HCT116 (cell line): ENCODE results near the gene HNRNPA2B1. TPM values are rescaled to one million over a fixed set of nuclear protein-coding genes. Genes with fewer than 3 reads are reported as not detected.

Source experiments
- ATAC-seq: fragments of 200-7000 bp; cut with Tn5 transposase; 2 replicates; pipeline ENCODE4 v1.9.1; 2020; ENCODE audit warnings: mild to moderate bottlenecking, moderate library complexity
- BruUV-seq: library from RNA; stranded (reverse); fragments of 400-500 nt; replicated peaks from 2 replicates; lab custom pipeline; 2021; lab: Mats Ljungman, UMichigan
- CTCF ChIA-PET: fragments of 300-600 bp; sonication (Branson Sonifier 250); formaldehyde crosslinking; loops from one replicate; lab custom pipeline; 2021; ENCODE audit warnings: antibody characterized with exemption; lab: Charles Lee
- POLR2A ChIA-PET: fragments of 300-600, 350-600 bp; sonication (Branson Sonifier 250); formaldehyde crosslinking; loops from one replicate; lab custom pipeline; 2021; ENCODE audit warnings: antibody characterized with exemption; lab: Charles Lee
- RAD21 ChIA-PET, 2 experiments: fragments of 300-600 bp; sonication (Branson Sonifier 250); formaldehyde crosslinking; loops; one replicate each; lab custom pipeline; 2023; ENCODE audit warnings: low total read pairs in 2 of 2; ENCODE audit not compliant: uncharacterized antibody in 2 of 2, unreplicated experiment in 2 of 2, low non-redundant PET in 1 of 2; lab: Charles Lee
- DNase-seq: peaks from one replicate; pipeline ENCODE4 v3.0.0-alpha.2; 2010; ENCODE audit warnings: low read depth, low spot score
- H2AFZ ChIP-seq: fragments of 200-600 bp; shearing (Covaris generic), sonication (generic); 2 replicates; pipeline ENCODE4 v1.6.1; 2017; ENCODE audit warnings: low read depth, mixed run types, mixed read lengths, antibody characterized with exemption, low read length; ENCODE audit not compliant: poor library complexity, severe bottlenecking
- H3K27ac ChIP-seq: 2 replicates; pipeline ENCODE4 v1.5.1; 2012; ENCODE audit warnings: low read depth, low read length
- H3K27me3 ChIP-seq: fragments of 200-600 bp; sonication (generic); 2 replicates; pipeline ENCODE4 v1.6.1; 2016; ENCODE audit warnings: mixed run types, low read length, mixed read lengths; ENCODE audit not compliant: insufficient read depth
- H3K36me3 ChIP-seq, 2 experiments: fragments of 200-500 bp in 1 of 2; fragments of 200-600 bp in 1 of 2; sonication (Bioruptor generic) in 1 of 2; sonication (generic) in 1 of 2; 2 replicates each; pipeline versions ENCODE4 v1.5.1 to v1.6.1; 2014 to 2016; ENCODE audit warnings: low read length in 2 of 2, inconsistent platforms in 1 of 2, mixed read lengths in 1 of 2, mixed run types in 1 of 2; ENCODE audit not compliant: insufficient read depth in 2 of 2, control insufficient read depth in 1 of 2
- H3K4me1 ChIP-seq, 2 experiments: fragments of 200-600 bp in 1 of 2; sonication (generic) in 1 of 2; 2 replicates each; pipeline versions ENCODE4 v1.5.1 to v1.6.1; 2012 to 2017; ENCODE audit warnings: low read length in 2 of 2, inconsistent platforms in 1 of 2, mild to moderate bottlenecking in 1 of 2, mixed read lengths in 1 of 2, mixed run types in 1 of 2, moderate library complexity in 1 of 2; ENCODE audit not compliant: insufficient read depth in 2 of 2, control insufficient read depth in 1 of 2
- H3K4me2 ChIP-seq: fragments of 200-600 bp; sonication (generic); 2 replicates; pipeline ENCODE4 v1.6.1; 2017; ENCODE audit warnings: mixed run types, low read length, mixed read lengths
- H3K4me3 ChIP-seq, 2 experiments: fragments of 200-600 bp in 1 of 2; sonication (generic) in 1 of 2; replicated peaks in 1 of 2; 2 replicates each; pipeline ENCODE4 v1.5.1; 2011 to 2016; ENCODE audit warnings: low read length in 2 of 2, control low read depth in 1 of 2, low read depth in 1 of 2, mild to moderate bottlenecking in 1 of 2, mixed read lengths in 1 of 2, mixed run types in 1 of 2
- H3K79me2 ChIP-seq: fragments of 200-600 bp; sonication (generic); 2 replicates; pipeline ENCODE4 v1.6.1; 2017; ENCODE audit warnings: mild to moderate bottlenecking, mixed run types, low read length, moderate library complexity, mixed read lengths; ENCODE audit not compliant: insufficient read depth
- H3K9ac ChIP-seq: fragments of 200-600 bp; sonication (generic); 2 replicates; pipeline ENCODE4 v1.6.1; 2016; ENCODE audit warnings: low read length, mixed read lengths
- H3K9me2 ChIP-seq: fragments of 200-600 bp; sonication (generic), shearing (Covaris generic); 2 replicates; pipeline ENCODE4 v1.6.1; 2017; ENCODE audit warnings: mixed run types, mild to moderate bottlenecking, moderate library complexity; ENCODE audit not compliant: insufficient read depth
- H3K9me3 ChIP-seq, 2 experiments: fragments of 200-500 bp in 1 of 2; fragments of 200-600 bp in 1 of 2; sonication (Bioruptor generic) in 1 of 2; sonication (generic) in 1 of 2; 2 replicates each; pipeline ENCODE4 v1.6.1; 2014 to 2017; ENCODE audit warnings: low read length in 2 of 2, mixed read lengths in 2 of 2, inconsistent platforms in 1 of 2, low read depth in 1 of 2, mild to moderate bottlenecking in 1 of 2, mixed run types in 1 of 2, moderate library complexity in 1 of 2; ENCODE audit not compliant: control insufficient read depth in 1 of 2, insufficient read depth in 1 of 2
- H4K20me1 ChIP-seq: fragments of 200-600 bp; sonication (generic), shearing (Covaris generic); 2 replicates; pipeline ENCODE4 v1.6.1; 2017; ENCODE audit warnings: mixed run types, mild to moderate bottlenecking, moderate library complexity; ENCODE audit not compliant: insufficient read depth
- CBX3 ChIP-seq: IDR thresholded peaks from 2 replicates; pipeline ENCODE4 v1.6.1; 2012; ENCODE audit warnings: low read depth
- CEBPB ChIP-seq: IDR thresholded peaks from 2 replicates; pipeline ENCODE4 v1.6.1; 2012; ENCODE audit warnings: low read depth
- EGR1 ChIP-seq: IDR thresholded peaks from 2 replicates; pipeline ENCODE4 v1.6.1; 2012; ENCODE audit warnings: low read depth
- ELF1 ChIP-seq: IDR thresholded peaks from 2 replicates; pipeline ENCODE4 v1.6.1; 2012; ENCODE audit warnings: low read depth, borderline replicate concordance
- EZH2 ChIP-seq: fragments of 200-600 bp; sonication (generic); IDR thresholded peaks from 2 replicates; pipeline ENCODE4 v1.6.1; 2017; ENCODE audit warnings: antibody characterized with exemption, mixed run types
- EZH2phosphoT487 ChIP-seq: fragments of 200-600 bp; IDR thresholded peaks from 2 replicates; pipeline ENCODE4 v1.6.1; 2018; ENCODE audit warnings: antibody characterized with exemption, borderline replicate concordance
- FOSL1 ChIP-seq: IDR thresholded peaks from 2 replicates; pipeline ENCODE4 v1.6.1; 2012; ENCODE audit warnings: low read depth
- POLR2A ChIP-seq: IDR thresholded peaks from 2 replicates; pipeline ENCODE4 v1.7.0; 2011; ENCODE audit warnings: borderline replicate concordance; ENCODE audit not compliant: insufficient read depth, insufficient read length; ENCODE audit errors: extremely low read depth
- POLR2AphosphoS5 ChIP-seq: IDR thresholded peaks from 2 replicates; pipeline ENCODE4 v1.6.1; 2011; ENCODE audit warnings: mild to moderate bottlenecking, low read depth, low read length, moderate library complexity
- SIN3A ChIP-seq: IDR thresholded peaks from 2 replicates; pipeline ENCODE4 v1.6.1; 2012; ENCODE audit warnings: low read depth
- SP1 ChIP-seq: IDR thresholded peaks from 2 replicates; pipeline ENCODE4 v1.6.1; 2012; ENCODE audit warnings: low read depth
- SRF ChIP-seq: IDR thresholded peaks from 2 replicates; pipeline ENCODE4 v1.6.1; 2012; ENCODE audit warnings: low read depth
- TCF7L2 ChIP-seq: IDR thresholded peaks from 2 replicates; pipeline ENCODE4 v1.7.0; 2011; ENCODE audit warnings: borderline replicate concordance, inconsistent platforms; ENCODE audit not compliant: insufficient read depth, insufficient read length; ENCODE audit errors: extremely low read depth
- ZFX ChIP-seq: fragments of 450-650 bp; IDR thresholded peaks from 2 replicates; pipeline ENCODE4 v1.6.1; 2017
- ZNF274 ChIP-seq: fragments of 200-500 bp; sonication (Bioruptor generic); IDR thresholded peaks from 2 replicates; pipeline ENCODE4 v1.6.1; 2014; ENCODE audit warnings: mild to moderate bottlenecking, low read depth, low read length, inconsistent platforms
- intact Hi-C: fragments of 100-400 bp; cut with micrococcal nuclease; formaldehyde crosslinking; loops from 2 replicates; pipeline ENCODE4 v1.10.0; 2022
- total RNA-seq: library from RNA; stranded (reverse); gene quantifications from one replicate; pipeline ENCODE4 v1.2.1, GENCODE V29; 2021; ENCODE audit not compliant: unreplicated experiment
- TF ChIP-seq, protein P1 (sequence below): IDR thresholded peaks from 2 replicates; pipeline ENCODE4 v1.6.1; 2012; ENCODE audit warnings: low read depth
- TF ChIP-seq, protein P2 (sequence below): IDR thresholded peaks from 2 replicates; pipeline ENCODE4 v1.6.1; 2012
- TF ChIP-seq, protein P3 (sequence below): IDR thresholded peaks from 2 replicates; pipeline ENCODE4 v1.6.1; 2012
- TF ChIP-seq, protein P4 (sequence below): IDR thresholded peaks from 2 replicates; pipeline ENCODE4 v1.6.1; 2011; ENCODE audit warnings: mild to moderate bottlenecking, low read length, moderate library complexity; ENCODE audit not compliant: insufficient replicate concordance; ENCODE audit errors: extremely low read depth

Gene HNRNPA2B1
- total RNA-seq, 1 experiment from 2014 or later, result 870 TPM

GRCh38 chr7:26157520-26158105 lies 42.9 kb downstream of the HNRNPA2B1 start:
- BruUV-seq, result no TSS peak
- H4K20me1 ChIP-seq, result no peaks in the 10 kb centered on the region; the same call in 1 of the 2 replicates
- H3K36me3 ChIP-seq, result no peaks in the 10 kb centered on the region
- ATAC-seq (no peak), DNase-seq (no peak)
- ChIA-PET CTCF (no interaction called here), RAD21 (no interaction called here), POLR2A (interaction anchor here (0.6 kb wide), 1 partner anchor 37 kb away, joined by 4 read pairs; no protein-coding TSS in a partner anchor)
- H3K27me3 ChIP-seq, result no peaks in the 10 kb centered on the region
- no peak overlapping the region for H3K4me2 ChIP-seq
- no peak overlapping the region for H3K4me3 ChIP-seq
- H3K9me3 ChIP-seq, result no peaks in the 10 kb centered on the region
- H3K79me2 ChIP-seq, result peaks cover 75% of the 10 kb centered on the region
- no peak overlapping the region for H3K9ac ChIP-seq
- H3K9me2 ChIP-seq, result no peaks in the 10 kb centered on the region
- H3K27ac ChIP-seq, result no peak overlapping the region
- peaks cover 27 to 58% of the 10 kb centered on the region in 2 experiments for H3K4me1 ChIP-seq
- no peak for TF ChIP-seq TCF7L2
- no peak for TF ChIP-seq EZH2phosphoT487
- no peak for TF ChIP-seq POLR2AphosphoS5
- TF ChIP-seq, protein P1, sequence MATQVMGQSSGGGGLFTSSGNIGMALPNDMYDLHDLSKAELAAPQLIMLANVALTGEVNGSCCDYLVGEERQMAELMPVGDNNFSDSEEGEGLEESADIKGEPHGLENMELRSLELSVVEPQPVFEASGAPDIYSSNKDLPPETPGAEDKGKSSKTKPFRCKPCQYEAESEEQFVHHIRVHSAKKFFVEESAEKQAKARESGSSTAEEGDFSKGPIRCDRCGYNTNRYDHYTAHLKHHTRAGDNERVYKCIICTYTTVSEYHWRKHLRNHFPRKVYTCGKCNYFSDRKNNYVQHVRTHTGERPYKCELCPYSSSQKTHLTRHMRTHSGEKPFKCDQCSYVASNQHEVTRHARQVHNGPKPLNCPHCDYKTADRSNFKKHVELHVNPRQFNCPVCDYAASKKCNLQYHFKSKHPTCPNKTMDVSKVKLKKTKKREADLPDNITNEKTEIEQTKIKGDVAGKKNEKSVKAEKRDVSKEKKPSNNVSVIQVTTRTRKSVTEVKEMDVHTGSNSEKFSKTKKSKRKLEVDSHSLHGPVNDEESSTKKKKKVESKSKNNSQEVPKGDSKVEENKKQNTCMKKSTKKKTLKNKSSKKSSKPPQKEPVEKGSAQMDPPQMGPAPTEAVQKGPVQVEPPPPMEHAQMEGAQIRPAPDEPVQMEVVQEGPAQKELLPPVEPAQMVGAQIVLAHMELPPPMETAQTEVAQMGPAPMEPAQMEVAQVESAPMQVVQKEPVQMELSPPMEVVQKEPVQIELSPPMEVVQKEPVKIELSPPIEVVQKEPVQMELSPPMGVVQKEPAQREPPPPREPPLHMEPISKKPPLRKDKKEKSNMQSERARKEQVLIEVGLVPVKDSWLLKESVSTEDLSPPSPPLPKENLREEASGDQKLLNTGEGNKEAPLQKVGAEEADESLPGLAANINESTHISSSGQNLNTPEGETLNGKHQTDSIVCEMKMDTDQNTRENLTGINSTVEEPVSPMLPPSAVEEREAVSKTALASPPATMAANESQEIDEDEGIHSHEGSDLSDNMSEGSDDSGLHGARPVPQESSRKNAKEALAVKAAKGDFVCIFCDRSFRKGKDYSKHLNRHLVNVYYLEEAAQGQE, result no peak
- no peak for TF ChIP-seq CBX3
- TF ChIP-seq SIN3A, result no peak
- TF ChIP-seq EZH2, result no peak
- TF ChIP-seq ZNF274, result no peak
- TF ChIP-seq, protein P2, sequence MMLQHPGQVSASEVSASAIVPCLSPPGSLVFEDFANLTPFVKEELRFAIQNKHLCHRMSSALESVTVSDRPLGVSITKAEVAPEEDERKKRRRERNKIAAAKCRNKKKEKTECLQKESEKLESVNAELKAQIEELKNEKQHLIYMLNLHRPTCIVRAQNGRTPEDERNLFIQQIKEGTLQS, result no peak
- no peak for TF ChIP-seq FOSL1
- no peak for TF ChIP-seq ELF1
- no peak for TF ChIP-seq SRF
- TF ChIP-seq, protein P3, sequence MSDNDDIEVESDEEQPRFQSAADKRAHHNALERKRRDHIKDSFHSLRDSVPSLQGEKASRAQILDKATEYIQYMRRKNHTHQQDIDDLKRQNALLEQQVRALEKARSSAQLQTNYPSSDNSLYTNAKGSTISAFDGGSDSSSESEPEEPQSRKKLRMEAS, result no peak
- no peak for TF ChIP-seq EGR1
- TF ChIP-seq ZFX, result no peak
- no peak for TF ChIP-seq CEBPB
- TF ChIP-seq SP1, result no peak
- TF ChIP-seq, protein P4, sequence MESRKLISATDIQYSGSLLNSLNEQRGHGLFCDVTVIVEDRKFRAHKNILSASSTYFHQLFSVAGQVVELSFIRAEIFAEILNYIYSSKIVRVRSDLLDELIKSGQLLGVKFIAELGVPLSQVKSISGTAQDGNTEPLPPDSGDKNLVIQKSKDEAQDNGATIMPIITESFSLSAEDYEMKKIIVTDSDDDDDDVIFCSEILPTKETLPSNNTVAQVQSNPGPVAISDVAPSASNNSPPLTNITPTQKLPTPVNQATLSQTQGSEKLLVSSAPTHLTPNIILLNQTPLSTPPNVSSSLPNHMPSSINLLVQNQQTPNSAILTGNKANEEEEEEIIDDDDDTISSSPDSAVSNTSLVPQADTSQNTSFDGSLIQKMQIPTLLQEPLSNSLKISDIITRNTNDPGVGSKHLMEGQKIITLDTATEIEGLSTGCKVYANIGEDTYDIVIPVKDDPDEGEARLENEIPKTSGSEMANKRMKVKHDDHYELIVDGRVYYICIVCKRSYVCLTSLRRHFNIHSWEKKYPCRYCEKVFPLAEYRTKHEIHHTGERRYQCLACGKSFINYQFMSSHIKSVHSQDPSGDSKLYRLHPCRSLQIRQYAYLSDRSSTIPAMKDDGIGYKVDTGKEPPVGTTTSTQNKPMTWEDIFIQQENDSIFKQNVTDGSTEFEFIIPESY, result no peak
- TF ChIP-seq POLR2A, result no peak
- intact Hi-C loops, result no loop called here
- H2AFZ ChIP-seq, result no peak overlapping the region
